ENCODE results near the gene DIPK1B.
"Not testable (repeated sequence)": the region's sequence is repeated elsewhere in the genome, so short reads cannot be mapped to it uniquely, and the experiment has no call there.

DIPK1B gene

DNA sequence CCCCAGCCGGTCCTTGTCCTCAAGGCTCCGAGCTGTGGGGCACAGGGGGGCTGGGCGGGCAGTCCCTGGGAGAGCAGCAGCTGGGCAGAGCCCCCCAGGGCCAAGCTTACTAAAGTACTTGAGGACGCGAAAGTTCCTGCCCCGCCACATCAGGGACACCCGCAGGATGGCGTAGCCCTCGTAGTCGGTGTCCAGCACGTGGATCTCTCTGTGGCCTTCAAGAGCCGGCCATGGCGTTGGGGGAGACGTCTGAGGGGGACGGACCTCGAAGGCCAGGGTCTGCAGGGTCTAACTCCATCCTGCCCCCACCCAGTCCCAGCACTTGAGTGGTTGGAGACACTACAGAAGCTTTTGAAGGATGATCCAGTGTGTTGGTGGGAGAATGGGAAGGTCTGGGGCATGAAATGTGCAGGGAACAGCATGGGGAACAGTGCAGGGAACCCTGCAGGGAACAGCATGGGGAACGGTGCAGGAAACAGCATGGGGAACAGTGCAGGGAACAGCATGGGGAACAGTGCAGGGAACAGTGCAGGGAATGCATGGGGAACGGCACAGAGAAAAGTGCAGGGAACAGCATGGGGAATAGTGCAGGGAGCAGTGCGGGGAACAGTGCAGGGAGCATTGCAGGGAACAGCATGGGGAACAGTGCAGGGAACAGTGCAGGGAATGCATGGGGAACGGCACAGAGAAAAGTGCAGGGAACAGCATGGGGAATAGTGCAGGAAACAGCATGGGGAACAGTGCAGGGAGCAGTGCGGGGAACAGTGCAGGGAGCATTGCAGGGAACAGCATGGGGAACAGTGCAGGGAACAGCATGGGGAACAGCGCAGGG, 43.1 kb downstream of the DIPK1B start:
- DNase-seq, result not testable (repeated sequence)

- no peak for DNase-seq
These were observed 43.7 kb downstream of the DIPK1B start for GRCh38 chr9:136756134-136756438.

DNA sequence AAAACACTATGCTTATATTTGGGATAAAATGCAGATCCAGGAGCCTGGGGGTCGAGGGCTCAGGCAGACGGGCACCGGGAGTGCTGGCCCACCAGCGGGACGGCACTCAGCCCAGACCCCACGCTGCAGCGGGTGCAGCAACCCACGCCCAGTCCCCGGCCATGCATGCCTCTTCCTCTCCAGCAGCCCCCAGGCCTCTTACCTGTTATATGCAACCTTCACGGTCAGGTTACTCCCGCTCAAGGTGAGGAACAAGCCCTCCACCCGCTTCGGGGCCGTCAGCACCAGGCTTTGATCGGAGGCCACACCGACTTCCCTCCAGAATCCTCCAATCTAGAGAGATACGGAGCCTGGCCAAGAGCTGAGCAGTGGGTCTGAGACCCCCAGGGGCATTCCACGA, 44.5 kb downstream of the DIPK1B start:
- DNase-seq, result no peak

DNA sequence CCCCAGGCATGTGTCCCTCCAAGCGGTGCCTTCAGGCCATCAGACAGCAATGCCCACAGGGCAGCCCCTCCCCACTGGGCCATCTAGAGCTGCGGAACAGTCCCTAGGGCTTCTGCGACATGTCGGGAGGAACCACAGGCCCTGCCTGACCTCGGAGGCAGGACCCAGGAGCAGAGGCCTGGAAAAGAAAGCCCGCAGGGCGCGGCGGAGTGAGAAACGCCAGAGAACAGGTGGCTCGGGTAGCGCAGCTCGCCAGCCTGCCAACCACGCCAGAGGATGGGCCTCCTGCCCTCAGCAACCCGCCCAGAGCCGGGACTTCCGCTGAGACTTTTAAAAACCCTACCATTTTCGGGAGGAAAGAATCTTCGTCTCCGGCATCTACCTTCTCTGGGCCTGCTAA, 45.0 kb downstream of the DIPK1B start:
- no peak for DNase-seq

DNA sequence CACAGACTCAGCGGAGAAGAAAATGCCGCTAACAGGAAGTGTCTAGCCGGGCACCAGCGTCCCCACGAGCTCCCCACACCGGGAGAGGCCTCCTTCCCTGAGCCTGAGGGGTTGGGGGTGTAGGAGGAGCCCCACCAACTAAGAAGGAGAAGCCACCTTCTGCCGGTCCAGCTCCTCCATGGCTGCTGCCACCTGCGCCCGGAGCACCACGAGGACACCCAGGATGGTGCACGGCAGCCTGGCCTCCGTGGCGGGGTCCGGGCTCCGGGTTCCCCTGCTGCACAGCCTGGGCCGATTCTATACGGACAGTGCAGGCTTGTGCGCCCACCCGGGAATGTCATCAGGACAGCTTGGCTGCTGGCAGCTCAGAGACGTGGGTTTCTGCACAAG, 45.4 kb downstream of the DIPK1B start:
- DNase-seq, result no peak

GRCh38 chr9:136759001-136759400, 46.6 kb downstream of the DIPK1B start:
- no peak for DNase-seq

GRCh38 chr9:136759436-136760325, 47.3 kb downstream of the DIPK1B start:
- no peak for DNase-seq

DNA sequence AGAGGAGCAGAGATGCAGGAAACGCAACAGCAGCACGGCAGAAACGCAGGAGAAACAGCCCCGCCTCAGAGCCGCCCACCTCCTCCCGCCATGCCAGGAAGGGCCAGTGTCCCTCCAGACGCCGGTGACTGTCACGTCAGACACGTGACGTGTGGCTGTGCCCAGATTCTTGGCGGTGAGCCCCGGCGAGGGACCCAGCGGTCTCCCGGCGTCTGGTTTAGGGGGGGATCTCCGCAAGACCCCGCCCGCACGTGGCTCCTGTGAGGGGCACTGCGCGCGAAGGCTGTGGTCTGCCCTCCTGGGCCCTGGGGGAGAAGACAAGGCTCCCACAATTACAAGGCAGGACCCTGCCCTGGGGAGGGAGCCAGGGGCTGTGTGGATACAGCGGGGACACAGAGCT, 48.1 kb downstream of the DIPK1B start:
- DNase-seq, result no peak

DNA sequence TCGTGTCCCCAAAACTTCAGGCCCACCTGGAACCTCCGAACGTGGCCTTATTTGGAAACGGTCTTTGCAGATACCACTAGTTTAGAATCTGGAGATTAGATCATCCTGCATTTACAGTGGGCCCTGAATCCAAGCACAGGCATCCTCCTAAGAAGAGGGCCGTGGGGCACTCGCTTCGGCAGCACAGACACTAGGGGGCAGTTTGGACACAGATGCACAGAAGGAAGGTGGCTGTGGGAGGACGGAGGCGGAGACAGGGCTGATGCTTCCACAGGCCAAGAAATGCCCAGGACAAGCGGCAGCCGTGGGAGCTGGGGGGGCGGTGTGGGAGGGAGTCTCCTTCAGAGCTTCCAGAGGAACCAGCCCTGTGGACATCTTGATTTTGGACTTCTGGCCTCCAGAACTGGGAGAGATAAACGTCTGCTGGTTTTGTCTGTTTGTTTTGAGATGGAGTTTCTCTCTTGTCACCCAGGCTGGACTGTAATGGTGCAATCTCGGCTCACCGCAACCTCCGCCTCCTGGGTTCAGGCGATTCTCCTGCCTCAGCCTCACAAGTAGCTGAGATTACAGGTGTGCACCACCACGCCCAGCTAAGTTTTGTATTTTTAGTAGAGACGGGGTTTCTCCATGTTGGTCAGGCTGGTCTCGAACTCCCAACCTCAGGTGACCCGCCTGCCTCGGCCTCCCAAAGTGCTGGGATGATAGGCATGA, 48.6 kb downstream of the DIPK1B start:
- DNase-seq, result not testable (repeated sequence)

DNA sequence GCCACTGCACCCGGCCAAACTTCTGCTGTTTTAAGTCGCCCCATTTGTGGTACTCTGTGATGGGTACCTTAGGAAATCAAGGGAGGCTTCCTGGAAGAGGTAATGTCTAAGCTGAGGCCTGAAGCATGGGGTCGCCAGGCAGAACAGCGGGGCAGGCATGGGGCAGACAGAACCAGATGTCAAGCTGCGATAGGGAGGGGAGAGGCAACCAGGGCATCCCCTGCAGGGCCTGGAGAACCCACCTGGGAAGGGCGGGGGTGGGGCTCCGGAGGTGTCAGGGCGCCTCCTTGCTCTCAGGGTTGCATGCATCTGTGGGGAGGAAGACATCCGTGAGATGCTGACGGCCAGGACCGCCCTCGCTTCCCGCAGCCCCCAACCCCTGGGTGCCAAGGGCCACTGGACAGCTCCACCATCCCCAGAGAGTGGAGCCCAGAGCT, 49.2 kb downstream of the DIPK1B start:
- no peak for DNase-seq

DNA sequence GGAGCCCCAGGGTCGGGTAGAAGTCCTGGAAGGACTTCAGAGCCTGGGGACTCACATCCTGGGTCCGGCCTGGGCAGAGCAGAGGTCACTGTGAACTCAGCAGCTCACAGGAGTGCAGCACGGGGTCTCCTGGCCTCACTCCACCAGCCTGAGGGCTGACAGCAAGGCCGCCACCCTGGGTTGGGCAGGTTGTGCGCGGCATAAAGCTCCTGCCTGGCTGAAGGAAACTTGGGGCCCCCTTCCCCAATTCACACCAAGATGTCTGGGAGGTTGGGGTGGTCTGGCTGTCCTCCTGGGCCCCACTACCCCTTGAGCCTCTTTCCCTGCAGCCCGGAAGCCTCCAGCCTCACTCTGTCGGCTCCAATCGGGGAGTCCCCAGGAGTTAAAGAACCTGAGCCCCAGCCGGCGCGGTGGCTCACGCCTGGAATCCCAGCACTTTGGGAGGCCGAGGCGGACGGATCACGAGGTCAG, 49.9 kb downstream of the DIPK1B start:
- no peak for DNase-seq

DNA sequence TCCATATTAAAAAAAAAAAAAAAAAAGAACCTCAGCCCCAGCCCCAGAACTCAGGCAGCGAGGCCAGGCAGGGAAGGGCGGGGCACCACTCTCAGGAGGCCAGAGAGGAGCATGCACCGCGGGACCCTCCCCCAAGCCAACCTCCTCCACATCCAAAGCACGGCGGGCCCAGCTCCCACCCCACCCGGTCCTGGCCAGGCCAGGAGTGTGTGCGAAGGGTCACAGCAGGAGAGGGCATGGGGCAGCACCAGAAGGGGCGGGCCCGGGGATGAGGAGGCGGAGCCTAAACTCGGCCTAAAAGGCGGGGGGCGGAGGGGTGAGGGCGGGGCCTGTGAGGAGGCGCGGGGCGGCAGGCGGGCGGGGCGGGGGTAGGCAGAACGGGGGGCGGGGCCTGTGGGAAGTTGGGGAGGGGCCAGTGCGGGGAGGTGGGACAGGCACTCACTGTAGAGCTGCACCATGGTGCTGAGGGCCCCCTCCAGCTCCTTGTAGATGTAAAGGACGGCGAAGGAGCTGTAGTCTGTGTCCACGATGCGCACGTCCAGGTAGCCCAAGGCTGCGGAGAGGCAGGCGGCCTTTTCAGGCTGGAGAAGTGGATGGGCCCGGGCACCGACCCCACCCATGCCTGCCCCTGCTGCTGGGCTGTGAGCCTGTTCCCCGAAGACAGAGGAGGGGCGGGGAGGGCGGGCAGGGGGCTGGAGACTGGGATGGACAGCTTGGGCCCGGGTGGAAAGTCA, 50.7 kb downstream of the DIPK1B start:
- peak; percentile 50 for DNase-seq

- DNase-seq, result no peak
These were observed 51.3 kb downstream of the DIPK1B start for GRCh38 chr9:136763649-136764035.

DNA sequence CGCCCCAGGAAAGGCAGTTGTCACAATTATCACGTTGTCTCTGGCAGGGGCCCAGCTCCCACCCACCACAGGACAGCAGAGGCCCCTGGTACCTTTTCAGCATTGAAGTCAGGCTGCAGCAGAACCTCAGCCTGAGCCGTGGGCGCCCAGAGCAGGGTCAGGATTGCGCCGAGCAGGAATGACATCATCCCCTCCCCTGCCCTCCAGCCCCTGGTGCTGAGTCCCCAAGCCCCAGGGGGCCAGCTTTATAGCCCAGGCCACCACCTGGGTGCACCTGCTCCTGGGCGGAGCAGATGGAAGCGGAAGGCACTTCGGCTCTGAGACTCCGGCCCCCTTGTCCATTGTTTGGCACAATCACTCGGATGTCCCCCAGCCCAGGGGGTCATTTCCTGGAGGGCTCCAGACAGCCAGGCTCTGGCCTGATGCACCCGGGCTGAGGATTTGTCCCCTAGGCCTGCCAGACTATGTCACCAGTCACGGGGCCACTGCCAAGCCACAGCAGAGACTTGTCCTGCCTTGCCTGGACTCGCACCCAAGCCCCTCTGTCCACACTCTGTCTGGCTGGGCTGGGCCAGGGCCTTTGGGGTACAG, 52.0 kb downstream of the DIPK1B start, which contains the start of gene LCN15:
Gene LCN15 (minus strand): TSS at position 218 of the 591 bp plus-strand sequence. CDS start 30 bp downstream, at position 188.
- no peak for DNase-seq

DNA sequence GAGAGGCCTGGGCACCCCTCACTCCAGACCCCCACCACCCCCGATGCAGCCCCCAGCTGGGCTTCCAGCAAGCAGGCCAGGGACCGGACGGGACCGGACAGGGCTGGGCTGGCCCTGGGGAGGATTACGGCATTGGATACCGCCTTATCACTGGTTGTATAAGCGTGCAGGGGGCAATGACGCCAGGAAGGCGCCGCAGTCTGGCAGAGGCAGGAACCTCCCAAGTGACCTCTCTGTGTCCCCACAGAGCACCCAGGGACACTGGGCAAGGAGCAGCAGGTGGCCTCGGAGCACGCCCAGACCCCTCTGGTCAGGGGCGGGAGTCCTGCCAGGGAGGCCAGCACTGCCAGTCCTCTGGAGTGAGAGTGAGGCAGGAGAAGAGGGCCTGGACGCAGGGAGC, 52.7 kb downstream of the DIPK1B start:
- no peak for DNase-seq

- not testable (repeated sequence) for DNase-seq
These were observed 53.5 kb downstream of the DIPK1B start for GRCh38 chr9:136765745-136766409.

- DNase-seq, result peak; percentile 40
These were observed 54.2 kb downstream of the DIPK1B start for GRCh38 chr9:136766410-136767120.

- peak; percentile 60 for DNase-seq
These were observed 57.4 kb downstream of the DIPK1B start for GRCh38 chr9:136769710-136770191.

DNA sequence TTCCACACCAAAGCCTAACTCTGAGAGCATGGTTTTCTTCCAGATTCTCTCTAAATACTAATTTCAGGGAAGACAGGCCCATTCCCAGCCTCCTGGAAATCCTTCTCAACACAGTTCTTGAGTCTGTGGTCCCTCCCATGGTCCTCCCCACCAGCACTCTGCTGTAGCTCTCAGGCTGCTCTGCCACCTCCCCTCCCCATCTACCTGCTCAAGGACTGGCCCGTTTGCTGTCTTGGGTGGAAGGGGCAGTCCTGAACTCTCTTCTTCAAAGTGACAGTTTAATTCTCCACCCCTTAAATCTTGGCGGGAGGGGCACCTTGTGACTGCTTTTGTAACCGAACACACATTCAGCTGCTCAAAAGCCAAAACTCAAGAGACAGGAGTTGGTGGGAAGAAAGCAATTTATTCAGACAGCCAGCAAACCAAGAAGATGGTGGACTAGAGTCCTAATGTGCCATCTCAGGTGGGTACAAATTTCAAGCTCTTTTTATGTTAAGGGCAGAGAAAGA, 59.6 kb downstream of the DIPK1B start:
- DNase-seq, result no peak

GRCh38 chr9:136773386-136774044, 61.1 kb downstream of the DIPK1B start:
- DNase-seq, result no peak
